Endothelial cell of umbilical vein (primary cell): ENCODE measurements around the gene CCM2. TPM values are rescaled to one million over a fixed set of nuclear protein-coding genes. Genes with fewer than 3 reads are reported as not detected.

Source experiments
- BruUV-seq: library from RNA; stranded (reverse); fragments of 400-500 nt; replicated peaks from 2 replicates; lab custom pipeline; 2021; lab: Mats Ljungman, UMichigan
- CTCF ChIA-PET: fragments of 300-600, 350-600 bp; sonication (Branson Sonifier 250); formaldehyde crosslinking; loops from one replicate; lab custom pipeline; 2021; ENCODE audit warnings: antibody characterized with exemption, inconsistent platforms; lab: Charles Lee
- POLR2A ChIA-PET: fragments of 300-600, 350-600 bp; sonication (Branson Sonifier 250); formaldehyde crosslinking; loops from one replicate; lab custom pipeline; 2021; ENCODE audit warnings: antibody characterized with exemption, inconsistent platforms; lab: Charles Lee
- DNase-seq: peaks from one replicate; pipeline ENCODE4 v3.0.0-alpha.2; 2011; ENCODE audit warnings: low read depth, low spot score
- FAIRE-seq: peaks from 2 replicates; lab custom pipeline; 2011; peaks lifted over from hg19 to GRCh38; lab: Jason Lieb, UNC
- H2AFZ ChIP-seq: 2 replicates; pipeline ENCODE4 v1.6.0; 2012; ENCODE audit warnings: low read depth, low read length, control low read depth, inconsistent platforms
- H3K27ac ChIP-seq: 2 replicates; pipeline ENCODE4 v1.5.1; 2011; ENCODE audit warnings: low read depth, mild to moderate bottlenecking, control low read depth, low read length, moderate library complexity; ENCODE audit not compliant: insufficient read depth
- H3K27me3 ChIP-seq, 2 experiments: 2 replicates each; pipeline versions ENCODE4 v1.6.0 to v1.6.1; 2011; ENCODE audit warnings: low read length in 2 of 2, mixed read lengths in 1 of 2; ENCODE audit not compliant: control insufficient read depth in 2 of 2, insufficient read depth in 2 of 2
- H3K36me3 ChIP-seq, 2 experiments: 2 replicates in 1 of 2; 3 replicates in 1 of 2; pipeline ENCODE4 v1.5.1; 2011; ENCODE audit warnings: low read length in 2 of 2, mild to moderate bottlenecking in 1 of 2, moderate library complexity in 1 of 2; ENCODE audit not compliant: control insufficient read depth in 2 of 2, insufficient read depth in 2 of 2; ENCODE audit errors: extremely low read depth in 1 of 2
- H3K4me1 ChIP-seq: 3 replicates; pipeline ENCODE4 v1.5.1; 2011; ENCODE audit warnings: mild to moderate bottlenecking, low read length; ENCODE audit not compliant: control insufficient read depth, insufficient read depth; ENCODE audit errors: extremely low read depth
- H3K4me2 ChIP-seq: 2 replicates; pipeline ENCODE4 v1.6.1; 2011; ENCODE audit warnings: low read length, control low read depth, mixed read lengths; ENCODE audit not compliant: insufficient read depth
- H3K4me3 ChIP-seq, 3 experiments: fragments of 200-600 bp in 1 of 3; sonication (generic), shearing (Covaris generic) in 1 of 3; replicated peaks in 1 of 3; 2 replicates each; pipeline ENCODE4 v1.5.1; 2011 to 2016; ENCODE audit warnings: control low read depth in 3 of 3, low read length in 3 of 3, mild to moderate bottlenecking in 2 of 3, inconsistent platforms in 1 of 3, low read depth in 1 of 3, moderate library complexity in 1 of 3; ENCODE audit not compliant: insufficient read depth in 1 of 3
- H3K79me2 ChIP-seq: 2 replicates; pipeline ENCODE4 v1.6.0; 2012; ENCODE audit warnings: low read length, inconsistent platforms; ENCODE audit not compliant: control insufficient read depth, insufficient read depth
- H3K9ac ChIP-seq: replicated peaks from 2 replicates; pipeline ENCODE3; 2011; ENCODE audit warnings: low read length, control low read depth; ENCODE audit not compliant: insufficient read depth; ENCODE audit errors: extremely low read depth
- H3K9me1 ChIP-seq: replicated peaks from 3 replicates; pipeline ENCODE4 v1.6.0; 2011; ENCODE audit warnings: mild to moderate bottlenecking, low read length; ENCODE audit not compliant: control insufficient read depth, insufficient read depth; ENCODE audit errors: extremely low read depth
- H3K9me3 ChIP-seq: replicated peaks from 2 replicates; pipeline ENCODE4 v1.5.1; 2012; ENCODE audit warnings: low read length, inconsistent platforms; ENCODE audit not compliant: control insufficient read depth, insufficient read depth
- H4K20me1 ChIP-seq: replicated peaks from 2 replicates; pipeline ENCODE3; 2011; ENCODE audit warnings: mild to moderate bottlenecking, low read length; ENCODE audit not compliant: control insufficient read depth, insufficient read depth; ENCODE audit errors: extremely low read depth
- CTCF ChIP-seq, 2 donors: IDR thresholded peaks; 1 replicate in 1 of 2; 2 replicates in 1 of 2; pipeline ENCODE4 v1.5.1; 2011; ENCODE audit warnings: low read length in 2 of 2, mild to moderate bottlenecking in 2 of 2, moderate library complexity in 2 of 2, control low read depth in 1 of 2, inconsistent platforms in 1 of 2, low read depth in 1 of 2; ENCODE audit not compliant: insufficient read depth in 1 of 2; ENCODE audit errors: extremely low read depth in 1 of 2
- FOS ChIP-seq: IDR thresholded peaks from 2 replicates; pipeline ENCODE4 v1.6.1; 2011; ENCODE audit warnings: mild to moderate bottlenecking, low read length, moderate library complexity, borderline replicate concordance; ENCODE audit not compliant: insufficient read depth
- POLR2AphosphoS5 ChIP-seq: IDR thresholded peaks from 2 replicates; pipeline ENCODE4 v1.6.1; 2012; ENCODE audit warnings: low read depth, mild to moderate bottlenecking, control low read depth, low read length, moderate library complexity; ENCODE audit not compliant: insufficient read depth
- dilution Hi-C: fragments of 300-500 bp; cut with MboI; formaldehyde crosslinking; loops from one replicate; pipeline ENCODE4 v1.15.0; 2019; ENCODE audit warnings: low sequenced_read_pairs; ENCODE audit not compliant: extremely low pct_ligation_motif_present
- intact Hi-C: fragments of 100-400 bp; cut with micrococcal nuclease; formaldehyde crosslinking; loops from one replicate; pipeline ENCODE4 v1.10.0; 2022
- polyA plus RNA-seq, 4 experiments: library from polyadenylated mRNA; depleted of rRNA in 3 of 4; stranded (reverse) in 3 of 4; unstranded in 1 of 4; fragments of >200 nt; gene quantifications; 2 replicates each; pipeline versions ENCODE4 v1.2.1 to v1.2.3, GENCODE V29; 2011 to 2012; ENCODE audit warnings: missing spikeins in 1 of 4
- total RNA-seq: library from RNA; stranded (reverse); gene quantifications from 2 replicates; pipeline ENCODE4 v1.2.3, GENCODE V29; 2021

Gene CCM2
- total and polyA plus RNA-seq, 2 donors (not counting 3 experiments of a cell fraction or from before 2014, with no cell fraction given): 66.1 to 70.4 TPM

- no peaks in the 10 kb centered on the region for H3K9me3 ChIP-seq
- H3K9ac ChIP-seq: no peak overlapping the region
- no peaks in the 10 kb centered on the region for H3K9me1 ChIP-seq
- H3K27me3 ChIP-seq: no peaks in the 10 kb centered on the region
- TF ChIP-seq FOS (no peak), POLR2AphosphoS5 (no peak), CTCF (IDR thresholded peaks at IDR 0.05; ENCODE audit: extremely low read depth in 1 of 2, insufficient read depth in 1 of 2, low read depth in 1 of 2, low read length in 2 of 2) (no peak)
- H3K4me2 ChIP-seq: no peak overlapping the region
- no peak overlapping the region for H2AFZ ChIP-seq
- BruUV-seq: no TSS peak
- H3K4me3 ChIP-seq: no peak overlapping the region
- CTCF ChIA-PET: interaction anchor here (1.7 to 4.2 kb wide), 3 partner anchors 11 to 149 kb away, joined by 5 to 22 read pairs (median 7); partner anchors contain the start of gene TBRG4
- H3K36me3 ChIP-seq: no peaks in the 10 kb centered on the region
- H3K4me1 ChIP-seq: no peaks in the 10 kb centered on the region
- DNase-seq (no peak), FAIRE-seq (no peak)
- H4K20me1 ChIP-seq: no peaks in the 10 kb centered on the region
- dilution Hi-C loops (no loop called here), intact Hi-C loops (no loop called here)
- no peak overlapping the region for H3K27ac ChIP-seq
- POLR2A ChIA-PET: no interaction called here
- H3K79me2 ChIP-seq: no peaks in the 10 kb centered on the region
Observed at GRCh38 chr7:45122975-45123860, 123.2 kb downstream of the CCM2 start.
